Right forelimb (tissue), 1 donor: ENCODE results near the gene ABCC5.

Source experiments
- DNase-seq: peaks from one replicate; pipeline ENCODE4 v3.0.0-alpha.2; 2018

The ABCC5 gene

DNA sequence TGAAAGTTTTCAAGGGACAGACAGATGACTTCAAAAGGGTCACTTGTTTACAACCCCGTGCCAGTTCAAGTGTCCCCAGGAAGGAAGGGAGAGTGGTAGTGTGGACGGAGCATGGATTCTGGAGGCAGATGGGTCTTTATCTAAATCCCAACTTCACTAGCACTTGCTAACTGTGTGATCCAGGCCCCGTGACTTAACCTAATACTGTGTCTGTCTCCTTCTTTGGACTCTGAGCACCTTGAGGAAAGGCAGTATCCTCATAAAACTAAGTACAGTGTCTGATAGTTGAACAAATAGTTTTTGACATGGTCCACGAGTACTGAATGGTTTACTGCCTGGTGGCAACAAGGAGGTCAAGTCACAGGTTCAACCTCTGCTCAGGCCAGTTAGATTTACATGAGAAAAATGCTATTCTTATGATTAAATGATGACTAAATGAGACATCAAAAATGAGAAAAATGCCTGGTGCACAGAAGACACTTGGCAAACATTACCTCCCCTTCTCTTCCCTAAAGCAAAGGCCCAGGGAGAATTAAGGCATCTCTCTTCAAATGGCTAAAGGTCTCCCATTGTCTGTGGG is 48.9 kb downstream of the ABCC5 start:
- DNase-seq: no peak

- no peak for DNase-seq
Measured at GRCh38 chr3:183967693-183968092, 50.0 kb downstream of the ABCC5 start.

DNA sequence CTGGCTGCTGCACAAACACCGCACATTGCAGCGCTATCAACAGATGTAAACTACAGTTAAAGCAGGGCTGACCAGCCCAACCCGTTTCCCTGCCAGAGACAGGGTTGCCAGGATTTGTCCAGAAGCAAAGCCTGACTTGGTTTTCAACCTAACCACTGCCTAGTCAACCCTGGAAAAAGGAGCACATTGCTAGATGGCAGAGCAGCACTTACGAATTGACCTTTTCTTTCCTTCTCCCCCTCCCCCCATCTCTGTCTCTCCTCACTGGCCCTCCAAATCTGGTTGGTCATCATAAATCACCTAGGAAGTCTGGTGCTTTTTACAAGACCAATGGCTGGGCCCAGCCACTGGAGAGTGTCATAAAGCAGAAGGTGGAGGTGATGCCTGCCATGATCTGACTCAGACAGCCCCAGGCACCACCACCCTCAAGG is 51.3 kb downstream of the ABCC5 start:
- DNase-seq: no peak

DNA sequence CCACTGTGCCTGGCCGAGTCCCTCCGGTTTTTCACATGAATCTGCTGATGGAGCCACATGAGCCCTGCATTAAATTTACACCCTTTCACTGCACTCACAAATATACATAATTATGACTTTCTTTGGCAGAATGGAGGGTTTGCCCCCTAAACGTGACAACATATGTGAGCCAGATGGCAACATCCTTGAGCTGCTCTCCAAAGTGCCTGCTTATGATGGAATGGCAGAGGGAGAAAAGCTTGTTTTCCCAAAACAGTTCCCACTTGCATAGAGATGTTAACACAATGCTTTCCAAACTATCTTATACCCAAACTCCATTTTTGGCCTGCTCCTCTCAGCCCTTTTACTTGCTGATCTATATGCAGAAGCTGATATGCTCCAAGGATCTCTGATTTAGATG is 54.9 kb downstream of the ABCC5 start:
- no peak for DNase-seq

- no peak for DNase-seq
Measured at GRCh38 chr3:183959214-183959613, 58.5 kb downstream of the ABCC5 start.

DNA sequence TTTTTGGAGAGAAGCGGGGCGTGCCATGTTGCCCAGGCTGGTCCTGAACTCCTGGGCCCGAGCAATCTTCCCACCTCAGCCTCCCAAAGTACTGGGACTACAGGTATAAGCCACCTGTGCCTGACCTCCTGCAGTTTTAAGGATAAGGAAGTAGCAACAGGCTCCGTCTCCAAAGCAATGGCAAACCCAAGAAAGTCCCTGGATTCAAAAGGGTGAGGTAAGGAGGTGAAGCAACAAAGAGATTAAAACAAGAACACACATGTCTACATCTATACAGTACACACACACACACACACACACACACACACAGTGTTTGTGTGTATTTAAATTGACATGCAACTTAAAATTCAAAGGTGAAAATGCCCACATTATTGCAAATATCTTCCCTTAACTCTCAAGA is 58.9 kb downstream of the ABCC5 start:
- no peak for DNase-seq

DNA sequence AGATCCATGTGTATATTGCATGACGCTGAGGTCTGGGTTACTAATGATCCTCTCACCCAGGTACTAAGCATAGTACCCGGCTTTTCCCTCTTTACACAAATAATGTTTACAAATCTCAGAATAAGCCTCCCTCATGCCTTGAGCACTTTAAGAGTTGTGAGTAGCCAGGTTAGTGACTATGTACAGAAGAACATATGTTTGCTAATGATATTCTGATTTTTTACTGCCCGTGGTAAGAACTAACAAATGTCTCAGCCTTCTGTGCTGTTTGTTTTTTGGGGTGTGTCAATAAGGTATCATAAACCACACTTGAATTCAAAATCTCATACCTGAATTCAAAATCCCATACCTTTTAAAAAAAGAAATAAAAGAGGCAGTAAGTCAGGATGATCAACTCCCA is 59.5 kb downstream of the ABCC5 start:
- DNase-seq: no peak

GRCh38 chr3:183954875-183955274 is 62.8 kb downstream of the ABCC5 start:
- no peak for DNase-seq

- DNase-seq: no peak
Measured at GRCh38 chr3:183953471-183954070, 64.1 kb downstream of the ABCC5 start.

GRCh38 chr3:183951459-183951858 is 66.2 kb downstream of the ABCC5 start:
- no peak for DNase-seq

DNA sequence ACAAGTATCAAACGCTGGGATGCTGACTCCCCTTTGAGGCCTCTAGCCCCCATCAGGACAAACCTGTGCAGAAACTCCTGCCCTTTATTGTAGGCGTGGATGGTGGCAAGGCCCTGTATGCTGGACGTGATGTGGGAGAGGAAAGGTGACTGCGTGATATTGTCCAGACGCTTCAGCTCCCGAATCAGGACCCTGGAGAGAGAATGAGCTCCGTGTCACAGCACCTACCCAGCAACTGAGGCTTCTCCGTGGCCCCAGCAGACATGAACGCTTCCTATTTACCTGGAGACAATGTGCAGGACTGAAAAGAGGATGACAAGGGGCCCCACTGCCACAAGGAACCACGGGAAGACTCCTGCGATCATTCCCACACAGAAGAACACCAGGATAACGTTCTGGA is 68.0 kb downstream of the ABCC5 start:
- no peak for DNase-seq

GRCh38 chr3:183946037-183946436 is 71.6 kb downstream of the ABCC5 start:
- DNase-seq: no peak

DNA sequence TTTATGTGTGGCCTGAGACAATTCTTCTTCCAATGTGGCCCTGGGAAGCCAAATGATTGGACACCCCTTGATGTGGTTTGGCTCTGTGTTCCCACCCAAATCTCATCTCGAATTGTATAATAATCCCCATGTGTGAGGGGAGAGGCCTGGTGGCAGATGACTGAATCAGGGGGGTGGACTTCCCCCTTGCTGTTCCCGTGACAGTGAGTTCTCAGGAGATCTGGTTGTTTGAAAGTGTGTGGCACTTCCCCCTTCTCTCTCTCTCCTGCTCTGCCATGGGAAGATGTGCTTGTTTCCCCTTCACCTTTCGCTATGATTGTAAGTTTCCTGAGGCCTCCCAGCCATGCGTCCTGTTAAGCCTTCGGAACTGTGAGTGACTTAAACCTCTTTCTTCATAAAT is 72.9 kb downstream of the ABCC5 start:
- no peak for DNase-seq

DNA sequence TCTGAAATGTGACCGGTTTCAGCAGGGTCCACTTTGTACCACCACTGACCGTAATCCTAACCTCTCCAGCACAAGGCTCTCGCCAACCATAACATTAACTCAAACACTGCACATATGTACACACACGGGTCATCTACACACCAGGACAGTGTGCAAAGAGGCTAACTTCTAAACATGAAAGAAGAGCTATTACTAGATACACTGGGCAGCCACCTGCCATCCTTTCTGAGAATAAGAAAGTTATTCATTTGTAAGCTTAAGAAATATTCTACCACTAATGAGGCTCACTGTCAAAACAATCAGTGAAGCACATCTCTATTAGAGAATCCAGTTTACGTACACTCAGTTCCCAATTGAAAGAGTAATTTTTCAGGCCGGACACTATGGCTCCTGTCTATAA is 73.9 kb downstream of the ABCC5 start:
- no peak for DNase-seq

- no peak for DNase-seq
Measured at GRCh38 chr3:183941216-183941615, 76.5 kb downstream of the ABCC5 start.

DNA sequence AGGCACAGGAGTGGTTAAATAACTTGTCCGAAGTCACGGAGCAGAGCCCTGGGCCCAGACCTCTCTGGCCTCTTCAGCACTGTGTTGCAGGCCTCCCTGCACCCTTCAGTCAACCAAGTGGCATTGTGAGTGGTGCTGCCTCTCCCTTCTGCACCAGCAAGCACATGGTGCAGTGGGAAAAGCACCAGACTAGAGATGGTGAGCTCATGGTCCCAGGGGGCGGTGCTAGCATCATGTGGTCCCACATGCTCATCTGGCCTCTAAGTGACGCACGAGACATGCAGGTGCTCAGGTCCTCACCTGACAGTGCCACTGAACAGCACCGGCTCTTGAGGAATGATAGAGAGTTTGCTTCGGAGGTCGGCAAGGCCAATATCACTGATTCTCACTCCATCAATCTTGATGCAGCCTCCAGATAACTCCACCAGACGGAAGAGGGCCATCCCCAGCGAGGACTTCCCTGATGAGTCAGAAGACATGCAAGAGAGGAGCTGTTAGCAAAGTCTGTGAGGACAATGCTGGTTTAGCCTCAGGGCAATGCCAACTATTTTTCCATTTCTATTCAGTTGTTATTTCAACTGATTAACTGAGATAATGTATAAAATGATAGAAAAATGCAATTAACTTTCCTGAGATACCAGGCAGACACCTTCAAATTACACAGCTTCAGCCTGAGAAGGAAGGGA is 79.9 kb downstream of the ABCC5 start:
- no peak for DNase-seq

DNA sequence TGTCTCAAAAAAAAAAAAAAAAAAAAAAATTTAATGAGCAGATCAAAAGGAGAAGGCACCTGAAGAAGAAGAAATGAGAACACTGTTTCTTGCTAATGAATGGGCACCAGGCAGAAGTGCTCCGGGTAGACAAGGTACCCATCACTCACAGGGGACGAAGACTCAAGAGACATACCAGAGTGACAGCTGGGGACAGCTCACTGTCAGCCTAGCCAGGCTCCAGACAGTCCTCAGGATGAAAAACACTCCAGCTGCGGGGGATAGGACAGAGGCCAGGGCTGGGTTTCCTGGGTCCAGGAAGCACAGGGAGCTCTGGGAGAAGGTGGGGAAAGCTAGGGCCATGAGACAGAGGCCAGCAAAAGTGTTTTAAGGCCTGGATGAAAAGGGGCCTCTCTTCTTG is 84.5 kb downstream of the ABCC5 start:
- no peak for DNase-seq

GRCh38 chr3:183931881-183932280 is 85.8 kb downstream of the ABCC5 start:
- no peak for DNase-seq

DNA sequence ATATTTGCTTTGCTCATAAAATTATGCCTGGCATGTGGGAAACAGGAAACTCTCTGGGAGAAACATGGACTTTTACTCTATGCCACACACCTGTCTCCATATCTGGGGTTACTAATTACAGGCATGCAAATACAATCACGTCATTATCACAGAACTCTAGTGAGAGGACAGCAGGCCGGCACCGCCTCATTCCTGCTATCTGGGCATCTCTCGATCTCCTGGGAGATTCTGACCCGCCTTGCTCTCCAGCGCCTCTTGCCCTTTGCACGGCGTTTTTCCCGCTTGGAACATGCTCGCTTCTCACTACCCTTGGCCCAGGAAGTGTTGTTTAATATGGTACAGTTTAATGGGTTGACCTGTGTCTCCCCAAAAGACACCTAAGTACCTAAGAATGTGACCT is 87.6 kb downstream of the ABCC5 start:
- DNase-seq: no peak

DNA sequence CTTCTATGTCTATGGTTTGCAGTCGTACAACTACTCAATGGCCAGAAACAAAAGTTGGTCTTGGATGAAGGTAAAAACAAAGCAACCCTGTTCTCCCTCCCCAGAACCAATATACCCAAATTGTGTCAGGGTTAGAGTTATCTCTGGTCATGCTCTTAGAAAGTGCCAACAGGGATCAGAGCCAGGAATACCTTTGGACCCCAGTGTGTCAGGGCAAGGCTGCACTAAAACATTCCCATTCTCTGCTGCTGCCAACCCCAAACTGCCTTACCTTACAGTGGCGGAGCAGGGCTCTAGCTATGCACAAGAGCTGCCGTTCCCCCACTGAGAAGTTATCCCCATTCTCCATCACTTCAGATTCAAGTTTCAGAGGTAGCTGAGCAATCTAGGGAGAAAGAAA is 90.6 kb downstream of the ABCC5 start:
- DNase-seq: no peak

DNA sequence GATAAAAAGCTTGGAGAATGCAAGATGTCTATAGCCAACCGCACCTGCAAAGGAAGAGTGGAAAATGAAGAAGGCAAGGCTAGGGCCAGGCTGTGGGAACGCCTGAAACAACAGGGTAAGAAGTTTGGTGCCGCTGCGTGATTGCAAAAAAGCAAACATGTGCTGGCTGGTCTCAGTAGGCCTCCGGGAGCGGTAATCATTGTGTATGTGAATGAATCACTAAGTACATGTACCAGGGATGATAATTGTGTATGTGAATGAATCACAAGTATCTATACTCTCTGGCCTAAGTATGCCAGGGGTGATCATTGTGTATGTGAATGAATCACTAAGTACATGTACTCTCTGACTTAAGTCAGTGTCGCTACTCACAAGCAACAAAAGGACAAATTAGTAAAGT is 92.7 kb downstream of the ABCC5 start:
- no peak for DNase-seq

- no peak for DNase-seq
Measured at GRCh38 chr3:183924543-183924942, 93.1 kb downstream of the ABCC5 start.

GRCh38 chr3:183922421-183922820 is 95.3 kb downstream of the ABCC5 start:
- DNase-seq: no peak

DNA sequence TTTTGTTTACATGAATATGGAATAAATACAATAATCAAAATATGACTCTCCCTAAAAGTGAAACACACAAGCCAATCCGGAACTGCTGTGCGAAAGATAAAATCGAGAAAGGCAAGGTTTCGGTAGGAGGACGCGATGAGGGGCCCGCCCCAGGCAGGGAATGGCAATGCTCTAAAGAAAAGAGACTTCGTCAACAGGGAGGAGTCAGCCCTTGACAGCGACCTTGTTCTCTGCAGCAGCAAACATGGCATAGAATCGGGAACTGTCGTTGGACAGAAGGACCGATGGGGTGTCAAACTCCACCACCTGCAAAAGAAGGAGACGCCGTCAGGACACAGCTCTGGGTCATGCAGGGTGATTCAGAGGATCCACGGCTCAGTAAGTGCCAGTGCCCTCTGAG is 96.6 kb downstream of the ABCC5 start:
- DNase-seq: no peak

- no peak for DNase-seq
Measured at GRCh38 chr3:183920416-183920815, 97.3 kb downstream of the ABCC5 start.
